ENCODE data around the gene LRRC38.
"Not testable (repeated sequence)": the region's sequence is repeated elsewhere in the genome, so short reads cannot be mapped to it uniquely, and the experiment has no call there.

The LRRC38 gene

GRCh38 chr1:13435458-13435857 lies 78.3 kb downstream of the LRRC38 start:
- CTCF ChIA-PET: interaction anchor here (0.6 to 1.1 kb wide), 4 partner anchors 325 to 776 kb away, joined by 3 to 4 read pairs (median 3); no protein-coding TSS in a partner anchor
- Histone ChIP-seq H3K36me3 (ENCODE audit: control insufficient read depth in 2 of 2, insufficient read depth in 1 of 2, low read length in 2 of 2) (no peaks in the 10 kb centered on the region), H3K9me3 (ENCODE audit: control insufficient read depth, insufficient read depth, low read depth, low read length) (no peaks in the 10 kb centered on the region), H3K4me3 (ENCODE audit: low read depth, low read length) (no peak overlapping the region), H3K27ac (ENCODE audit: extremely low read depth, low read depth, low read length) (no peak overlapping the region), H3K4me1 (ENCODE audit: control insufficient read depth, insufficient read depth, low read length) (no peaks in the 10 kb centered on the region)
- POLR2A ChIA-PET: interaction anchor here (0.7 kb wide), 1 partner anchor 9 kb away, joined by 3 read pairs; no protein-coding TSS in a partner anchor
- TF ChIP-seq ZBTB49 (tag by site-specific recombination; IDR thresholded peaks at IDR 0.05; ENCODE audit: low read depth) (no peak), ZNF624 (tag by site-specific recombination; IDR thresholded peaks at IDR 0.05) (no peak), MEIS1 (CRISPR knock-in tag; IDR thresholded peaks at IDR 0.05; ENCODE audit: borderline replicate concordance) (peak; percentile 67; the same call in 1 of the 2 replicates)

- H3K27ac ChIP-seq (ENCODE audit: extremely low read depth, low read depth, low read length); H3K9me3 ChIP-seq (ENCODE audit: control insufficient read depth, insufficient read depth, low read depth, low read length); H3K36me3 ChIP-seq (ENCODE audit: control insufficient read depth in 2 of 2, insufficient read depth in 1 of 2, low read length in 2 of 2); H3K4me3 ChIP-seq (ENCODE audit: low read depth, low read length); POLR2A ChIA-PET; H3K4me1 ChIP-seq (ENCODE audit: control insufficient read depth, insufficient read depth, low read length): not testable (repeated sequence)
- CTCF ChIA-PET: interaction anchor here (0.9 kb wide), 1 partner anchor 33 kb away, joined by 3 read pairs; no protein-coding TSS in a partner anchor
These were observed 80.0 kb downstream of the LRRC38 start for GRCh38 chr1:13433694-13434358.

- no peaks in the 10 kb centered on the region for H3K36me3 ChIP-seq (ENCODE audit: control insufficient read depth in 2 of 2, insufficient read depth in 1 of 2, low read length in 2 of 2)
- H3K4me1 ChIP-seq (ENCODE audit: control insufficient read depth, insufficient read depth, low read length): no peaks in the 10 kb centered on the region
- ChIA-PET CTCF (interaction anchor here (0.6 kb wide), 1 partner anchor 15 kb away, joined by 4 read pairs; no protein-coding TSS in a partner anchor), POLR2A (no interaction called here)
- no peak overlapping the region for H3K4me3 ChIP-seq (ENCODE audit: low read depth, low read length)
- H3K27ac ChIP-seq (ENCODE audit: extremely low read depth, low read depth, low read length): no peak overlapping the region
- H3K9me3 ChIP-seq (ENCODE audit: control insufficient read depth, insufficient read depth, low read depth, low read length): no peaks in the 10 kb centered on the region
- no peak for TF ChIP-seq ZNF391 (tag by site-specific recombination; IDR thresholded peaks at IDR 0.05; ENCODE audit: borderline replicate concordance, low read depth)
- TF ChIP-seq ZNF394 (tag by site-specific recombination; IDR thresholded peaks at IDR 0.05; ENCODE audit: borderline replicate concordance): no peak
- no peak for TF ChIP-seq ZNF704 (tag by site-specific recombination; IDR thresholded peaks at IDR 0.05)
- TF ChIP-seq ZNF664 (tag by site-specific recombination; IDR thresholded peaks at IDR 0.05): no peak
- no peak for TF ChIP-seq KLF10 (tag by site-specific recombination; IDR thresholded peaks at IDR 0.05)
- no peak for TF ChIP-seq ZNF48 (tag by site-specific recombination; IDR thresholded peaks at IDR 0.05)
- TF ChIP-seq ZBTB20 (tag by site-specific recombination; IDR thresholded peaks at IDR 0.05): no peak
- no peak for TF ChIP-seq TCF7L2 (IDR thresholded peaks at IDR 0.05; ENCODE audit: borderline replicate concordance, low read depth, low read length)
- no peak for TF ChIP-seq ZNF423 (tag by site-specific recombination; IDR thresholded peaks at IDR 0.05)
- TF ChIP-seq ZNF426 (tag by site-specific recombination; IDR thresholded peaks at IDR 0.05): no peak
- TF ChIP-seq HOXD13 (CRISPR knock-in tag; IDR thresholded peaks at IDR 0.05; ENCODE audit: borderline replicate concordance): no peak
- no peak for TF ChIP-seq ZNF404 (tag by site-specific recombination; IDR thresholded peaks at IDR 0.05)
- no peak for TF ChIP-seq ZNF791 (tag by site-specific recombination; IDR thresholded peaks at IDR 0.05)
- no peak for TF ChIP-seq ZNF785 (tag by site-specific recombination; IDR thresholded peaks at IDR 0.05)
- no peak for TF ChIP-seq ZBTB7A (tag by site-specific recombination; IDR thresholded peaks at IDR 0.05; ENCODE audit: low read depth)
- no peak for TF ChIP-seq ZNF112 (tag by site-specific recombination; IDR thresholded peaks at IDR 0.05)
- TF ChIP-seq ZNF513 (tag by site-specific recombination; IDR thresholded peaks at IDR 0.05): no peak
- no peak for TF ChIP-seq ZNF521 (tag by site-specific recombination; IDR thresholded peaks at IDR 0.05)
- TF ChIP-seq ZNF768 (tag by site-specific recombination; IDR thresholded peaks at IDR 0.05): no peak
- TF ChIP-seq PRDM1 (tag by site-specific recombination; IDR thresholded peaks at IDR 0.05): no peak
These were observed 81.6 kb downstream of the LRRC38 start for GRCh38 chr1:13432251-13432650.

Data from HEK293 (cell line).